Measurements from ENCODE around the gene SCP2.

The SCP2 gene

DNA sequence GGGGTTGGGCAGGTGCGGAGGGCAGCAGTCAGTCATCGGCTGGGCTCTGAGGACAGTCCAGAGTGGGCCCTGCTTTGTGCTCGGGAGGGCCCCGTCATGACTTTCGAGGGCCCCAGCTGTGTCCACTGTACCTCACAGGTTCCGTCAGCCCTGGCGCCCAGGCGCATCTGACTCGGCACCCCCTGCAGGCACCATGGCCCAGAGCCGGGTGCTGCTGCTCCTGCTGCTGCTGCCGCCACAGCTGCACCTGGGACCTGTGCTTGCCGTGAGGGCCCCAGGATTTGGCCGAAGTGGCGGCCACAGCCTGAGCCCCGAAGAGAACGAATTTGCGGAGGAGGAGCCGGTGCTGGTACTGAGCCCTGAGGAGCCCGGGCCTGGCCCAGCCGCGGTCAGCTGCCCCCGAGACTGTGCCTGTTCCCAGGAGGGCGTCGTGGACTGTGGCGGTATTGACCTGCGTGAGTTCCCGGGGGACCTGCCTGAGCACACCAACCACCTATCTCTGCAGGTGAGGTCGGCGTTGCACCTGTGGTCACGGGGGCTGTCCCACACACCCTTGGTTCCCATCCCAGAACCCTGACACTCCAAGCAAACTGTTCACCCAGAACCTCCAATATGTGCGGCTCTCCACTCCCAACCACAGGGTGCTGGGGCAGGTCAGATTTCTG, 142.7 kb downstream of the SCP2 start:
- H3K4me1 ChIP-seq (ENCODE audit: insufficient read depth, low read length), result peaks cover 9% of the 10 kb centered on the region
- no peak overlapping the region for H3K9ac ChIP-seq (ENCODE audit: low read length)
- H3K27ac ChIP-seq (ENCODE audit: low read depth, low read length), result no peak overlapping the region
- H3K4me3 ChIP-seq (ENCODE audit: low read depth in 1 of 2, low read length in 2 of 2), result no peak overlapping the region
- H3K36me3 ChIP-seq (ENCODE audit: insufficient read depth, low read length), result peaks cover 6% of the 10 kb centered on the region
- H3K27me3 ChIP-seq (ENCODE audit: control insufficient read depth in 1 of 2, insufficient read depth in 2 of 2, low read length in 2 of 2), result no peaks in the 10 kb centered on the region
- no peaks in the 10 kb centered on the region for H3K9me3 ChIP-seq (ENCODE audit: low read length)

GRCh38 chr1:53070621-53071020, 143.5 kb downstream of the SCP2 start:
- Histone ChIP-seq H3K4me1 (ENCODE audit: insufficient read depth, low read length) (peaks cover 9% of the 10 kb centered on the region), H3K27ac (ENCODE audit: low read depth, low read length) (no peak overlapping the region), H3K9me3 (ENCODE audit: low read length) (no peaks in the 10 kb centered on the region), H3K4me3 (ENCODE audit: low read depth in 1 of 2, low read length in 2 of 2) (no peak overlapping the region), H3K27me3 (ENCODE audit: control insufficient read depth in 1 of 2, insufficient read depth in 2 of 2, low read length in 2 of 2) (no peaks in the 10 kb centered on the region), H3K9ac (ENCODE audit: low read length) (no peak overlapping the region), H3K36me3 (ENCODE audit: insufficient read depth, low read length) (peaks cover 6% of the 10 kb centered on the region)

- no peak overlapping the region for H3K9ac ChIP-seq (ENCODE audit: low read length)
- no peak overlapping the region for H3K27ac ChIP-seq (ENCODE audit: low read depth, low read length)
- no peaks in the 10 kb centered on the region for H3K9me3 ChIP-seq (ENCODE audit: low read length)
- H3K4me3 ChIP-seq (ENCODE audit: low read depth in 1 of 2, low read length in 2 of 2), result no peak overlapping the region
- H3K27me3 ChIP-seq (ENCODE audit: control insufficient read depth in 1 of 2, insufficient read depth in 2 of 2, low read length in 2 of 2), result no peaks in the 10 kb centered on the region
- peaks cover 6% of the 10 kb centered on the region for H3K36me3 ChIP-seq (ENCODE audit: insufficient read depth, low read length)
- H3K4me1 ChIP-seq (ENCODE audit: insufficient read depth, low read length), result peaks cover 8% of the 10 kb centered on the region
Measured at GRCh38 chr1:53071167-53071865, 144.2 kb downstream of the SCP2 start.

DNA sequence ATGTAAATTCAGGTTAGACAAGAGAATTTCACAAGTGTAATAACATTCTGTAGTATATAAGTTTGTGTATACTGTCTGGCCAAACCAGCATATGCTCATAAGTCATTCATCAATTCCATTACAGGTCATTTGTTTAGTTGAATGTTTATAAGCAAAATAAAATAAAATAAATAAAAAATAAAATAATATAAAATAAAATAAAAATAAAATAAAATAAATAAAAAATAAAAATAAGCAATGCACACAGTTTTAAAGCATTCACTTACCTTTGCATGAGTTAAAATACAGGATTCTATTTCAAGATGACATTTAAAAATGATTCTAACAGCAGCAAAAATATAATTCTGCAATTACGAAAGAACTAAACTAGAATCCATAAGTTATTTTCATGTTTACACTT, 144.8 kb downstream of the SCP2 start:
- Histone ChIP-seq H3K27ac (ENCODE audit: low read depth, low read length) (no peak overlapping the region), H3K27me3 (ENCODE audit: control insufficient read depth in 1 of 2, insufficient read depth in 2 of 2, low read length in 2 of 2) (no peaks in the 10 kb centered on the region), H3K4me1 (ENCODE audit: insufficient read depth, low read length) (peaks cover 2% of the 10 kb centered on the region), H3K9ac (ENCODE audit: low read length) (no peak overlapping the region), H3K9me3 (ENCODE audit: low read length) (no peaks in the 10 kb centered on the region), H3K36me3 (ENCODE audit: insufficient read depth, low read length) (peaks cover 6% of the 10 kb centered on the region), H3K4me3 (ENCODE audit: low read depth in 1 of 2, low read length in 2 of 2) (no peak overlapping the region)

- Histone ChIP-seq H3K4me1 (ENCODE audit: insufficient read depth, low read length) (no peaks in the 10 kb centered on the region), H3K27me3 (ENCODE audit: control insufficient read depth in 1 of 2, insufficient read depth in 2 of 2, low read length in 2 of 2) (no peaks in the 10 kb centered on the region), H3K27ac (ENCODE audit: low read depth, low read length) (no peak overlapping the region), H3K9ac (ENCODE audit: low read length) (no peak overlapping the region), H3K36me3 (ENCODE audit: insufficient read depth, low read length) (peaks cover 14% of the 10 kb centered on the region), H3K9me3 (ENCODE audit: low read length) (no peaks in the 10 kb centered on the region), H3K4me3 (ENCODE audit: low read depth in 1 of 2, low read length in 2 of 2) (no peak overlapping the region)
Measured at GRCh38 chr1:53073287-53073686, 146.2 kb downstream of the SCP2 start.

DNA sequence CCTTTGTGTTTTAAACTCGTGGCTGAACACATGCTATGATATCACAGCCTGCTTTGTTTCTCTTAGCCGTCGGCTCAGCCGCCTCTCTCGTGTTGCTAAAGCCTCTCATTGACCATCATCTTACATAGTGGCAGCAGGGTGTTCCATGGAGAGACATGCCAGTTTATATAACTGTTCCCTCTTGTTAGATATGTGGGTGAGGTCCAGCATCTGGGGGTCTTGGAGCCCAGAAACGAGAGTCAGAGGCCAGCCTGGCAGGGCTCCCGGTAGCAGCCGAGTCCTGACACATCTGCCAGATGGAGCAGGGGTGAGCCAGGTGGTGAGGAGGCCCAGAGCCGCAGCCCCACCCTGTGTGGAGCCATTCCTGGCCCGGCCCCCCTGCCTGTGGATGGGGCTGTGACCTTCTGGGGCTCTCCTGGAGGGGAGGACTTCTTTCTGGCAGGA, 146.8 kb downstream of the SCP2 start:
- Histone ChIP-seq H3K9ac (ENCODE audit: low read length) (no peak overlapping the region), H3K4me3 (ENCODE audit: low read depth in 1 of 2, low read length in 2 of 2) (no peak overlapping the region), H3K9me3 (ENCODE audit: low read length) (no peaks in the 10 kb centered on the region), H3K4me1 (ENCODE audit: insufficient read depth, low read length) (no peaks in the 10 kb centered on the region), H3K27me3 (ENCODE audit: control insufficient read depth in 1 of 2, insufficient read depth in 2 of 2, low read length in 2 of 2) (no peaks in the 10 kb centered on the region), H3K27ac (ENCODE audit: low read depth, low read length) (no peak overlapping the region), H3K36me3 (ENCODE audit: insufficient read depth, low read length) (peaks cover 20% of the 10 kb centered on the region)

DNA sequence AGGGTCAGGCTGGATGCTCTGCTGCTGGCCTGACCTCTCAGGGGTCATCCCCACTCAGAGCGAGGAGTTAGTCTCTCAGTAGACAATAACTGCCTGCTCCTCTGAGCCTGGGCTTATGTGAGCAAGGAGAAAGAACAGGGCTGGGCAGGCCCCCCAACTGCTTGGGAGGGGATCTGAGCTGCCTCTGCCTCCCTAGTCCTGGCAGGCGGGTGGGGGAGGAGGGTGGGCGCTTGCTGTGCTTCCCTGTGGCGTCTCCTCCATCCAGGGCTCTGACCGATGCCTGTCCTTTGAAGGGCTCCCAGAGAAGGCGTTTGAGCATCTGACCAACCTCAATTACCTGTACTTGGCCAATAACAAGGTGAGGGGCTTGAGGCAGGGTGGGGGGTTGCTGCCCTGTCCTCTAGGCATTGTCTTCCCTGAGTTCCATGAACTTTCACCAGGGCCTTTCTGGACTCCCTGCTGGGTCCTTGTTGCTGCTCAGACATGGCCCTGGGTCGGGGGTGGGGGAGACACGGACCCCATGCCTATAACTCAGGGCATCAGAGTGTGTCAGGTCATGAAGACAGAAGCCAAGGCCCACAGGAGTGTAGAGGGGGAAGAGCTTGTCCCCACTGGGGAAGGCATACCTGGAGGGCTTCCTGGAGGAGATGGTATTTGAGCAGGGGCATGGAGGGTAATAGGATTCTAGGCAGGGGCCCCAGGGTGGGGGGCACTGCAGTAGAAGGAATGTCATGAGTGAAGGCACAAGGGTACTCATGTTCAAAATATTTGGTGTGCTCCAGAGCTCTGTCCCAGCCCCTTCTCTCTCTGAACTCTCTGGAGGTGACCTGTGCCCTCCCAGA, 147.5 kb downstream of the SCP2 start:
- H3K9me3 ChIP-seq (ENCODE audit: low read length), result no peaks in the 10 kb centered on the region
- no peak overlapping the region for H3K9ac ChIP-seq (ENCODE audit: low read length)
- peak overlapping the region; percentile 29 for H3K27ac ChIP-seq (ENCODE audit: low read depth, low read length)
- peaks cover 26% of the 10 kb centered on the region for H3K36me3 ChIP-seq (ENCODE audit: insufficient read depth, low read length)
- H3K27me3 ChIP-seq (ENCODE audit: control insufficient read depth in 1 of 2, insufficient read depth in 2 of 2, low read length in 2 of 2), result no peaks in the 10 kb centered on the region
- H3K4me1 ChIP-seq (ENCODE audit: insufficient read depth, low read length), result no peaks in the 10 kb centered on the region
- no peak overlapping the region for H3K4me3 ChIP-seq (ENCODE audit: low read depth in 1 of 2, low read length in 2 of 2)

GRCh38 chr1:53075206-53075605, 148.1 kb downstream of the SCP2 start:
- peaks cover 26% of the 10 kb centered on the region for H3K36me3 ChIP-seq (ENCODE audit: insufficient read depth, low read length)
- no peaks in the 10 kb centered on the region for H3K9me3 ChIP-seq (ENCODE audit: low read length)
- H3K4me1 ChIP-seq (ENCODE audit: insufficient read depth, low read length), result no peaks in the 10 kb centered on the region
- H3K4me3 ChIP-seq (ENCODE audit: low read depth in 1 of 2, low read length in 2 of 2), result no peak overlapping the region
- H3K27me3 ChIP-seq (ENCODE audit: control insufficient read depth in 1 of 2, insufficient read depth in 2 of 2, low read length in 2 of 2), result no peaks in the 10 kb centered on the region
- H3K27ac ChIP-seq (ENCODE audit: low read depth, low read length), result no peak overlapping the region
- H3K9ac ChIP-seq (ENCODE audit: low read length), result no peak overlapping the region

DNA sequence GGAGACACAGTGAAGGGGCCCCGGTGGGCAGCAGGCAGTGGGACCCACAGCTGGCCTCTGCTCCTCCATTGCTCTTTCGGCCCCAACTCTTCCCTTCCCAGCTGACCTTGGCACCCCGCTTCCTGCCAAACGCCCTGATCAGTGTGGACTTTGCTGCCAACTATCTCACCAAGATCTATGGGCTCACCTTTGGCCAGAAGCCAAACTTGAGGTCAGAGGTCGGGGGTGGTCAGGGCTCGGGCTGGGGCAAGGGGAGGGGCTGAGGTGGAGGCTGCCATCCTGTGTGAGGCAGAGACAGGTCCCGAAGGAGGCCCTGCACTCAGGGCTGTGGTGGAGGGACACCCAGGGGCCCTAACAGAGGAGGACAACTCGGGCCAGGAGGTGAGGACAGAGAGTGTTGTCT, 148.7 kb downstream of the SCP2 start:
- Histone ChIP-seq H3K36me3 (ENCODE audit: insufficient read depth, low read length) (peaks cover 28% of the 10 kb centered on the region), H3K9me3 (ENCODE audit: low read length) (no peaks in the 10 kb centered on the region), H3K9ac (ENCODE audit: low read length) (no peak overlapping the region), H3K27me3 (ENCODE audit: control insufficient read depth in 1 of 2, insufficient read depth in 2 of 2, low read length in 2 of 2) (no peaks in the 10 kb centered on the region), H3K27ac (ENCODE audit: low read depth, low read length) (no peak overlapping the region), H3K4me3 (ENCODE audit: low read depth in 1 of 2, low read length in 2 of 2) (no peak overlapping the region), H3K4me1 (ENCODE audit: insufficient read depth, low read length) (no peaks in the 10 kb centered on the region)

DNA sequence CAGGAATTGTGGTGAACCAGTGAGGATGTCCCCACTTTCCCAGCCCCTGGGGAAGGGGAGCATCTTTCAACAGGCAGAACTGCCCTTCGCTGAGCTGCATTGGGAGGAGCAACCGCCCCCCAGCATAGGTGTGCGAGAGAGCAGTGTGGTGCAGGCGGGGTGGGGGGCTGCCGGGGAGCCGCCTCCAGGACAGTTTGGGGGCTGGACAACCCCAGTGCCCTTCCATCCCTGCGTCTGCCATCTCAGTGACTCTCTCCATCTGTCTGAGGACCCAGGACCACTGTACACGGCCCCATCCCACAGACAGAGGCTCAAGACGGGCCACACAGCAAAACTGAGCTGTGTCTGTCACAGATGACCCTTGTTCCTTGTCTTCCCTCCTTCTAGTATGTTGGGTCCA, 149.1 kb downstream of the SCP2 start:
- Histone ChIP-seq H3K27ac (ENCODE audit: low read depth, low read length) (no peak overlapping the region), H3K36me3 (ENCODE audit: insufficient read depth, low read length) (peaks cover 32% of the 10 kb centered on the region), H3K27me3 (ENCODE audit: control insufficient read depth in 1 of 2, insufficient read depth in 2 of 2, low read length in 2 of 2) (no peaks in the 10 kb centered on the region), H3K4me3 (ENCODE audit: low read depth in 1 of 2, low read length in 2 of 2) (no peak overlapping the region), H3K9me3 (ENCODE audit: low read length) (no peaks in the 10 kb centered on the region), H3K9ac (ENCODE audit: low read length) (no peak overlapping the region), H3K4me1 (ENCODE audit: insufficient read depth, low read length) (no peaks in the 10 kb centered on the region)

DNA sequence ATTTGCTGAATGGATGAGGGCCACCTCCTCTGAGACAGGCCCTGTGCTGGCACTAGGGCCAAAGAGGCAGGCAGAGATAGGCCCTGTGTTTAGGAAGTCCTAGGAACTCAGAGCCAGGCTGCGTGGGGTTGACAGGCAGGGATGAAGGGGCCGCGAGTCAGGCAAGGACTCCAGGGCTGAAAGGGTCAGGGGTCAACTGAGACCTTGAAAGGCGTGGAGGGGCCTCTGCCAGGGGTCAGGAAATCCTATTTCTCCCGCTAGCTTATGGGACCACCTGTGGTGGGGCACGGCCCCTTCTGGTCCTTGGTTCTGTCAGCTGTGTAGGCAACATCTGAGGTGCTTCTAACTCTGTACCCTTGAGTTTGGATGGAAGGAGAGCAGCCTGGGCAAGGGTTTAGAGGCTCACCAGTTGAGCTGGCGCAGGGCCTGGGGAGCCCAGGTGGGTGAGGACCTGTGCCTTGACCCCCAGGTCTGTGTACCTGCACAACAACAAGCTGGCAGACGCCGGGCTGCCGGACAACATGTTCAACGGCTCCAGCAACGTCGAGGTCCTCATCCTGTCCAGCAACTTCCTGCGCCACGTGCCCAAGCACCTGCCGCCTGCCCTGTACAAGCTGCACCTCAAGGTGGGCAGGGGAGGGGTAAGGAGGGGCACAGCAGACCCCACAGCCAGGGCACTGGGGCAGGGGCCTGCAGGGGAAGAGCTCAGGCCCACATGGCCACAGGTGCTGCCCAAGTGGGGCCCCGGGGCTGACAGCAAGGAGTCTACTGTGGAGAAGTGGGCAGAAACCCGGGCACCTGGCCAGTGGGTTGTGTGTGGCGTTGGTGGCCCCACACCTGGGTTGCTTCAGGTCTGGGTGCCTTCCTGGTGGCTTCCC, 149.9 kb downstream of the SCP2 start:
- H3K4me1 ChIP-seq (ENCODE audit: insufficient read depth, low read length), result no peaks in the 10 kb centered on the region
- H3K27me3 ChIP-seq (ENCODE audit: control insufficient read depth in 1 of 2, insufficient read depth in 2 of 2, low read length in 2 of 2), result no peaks in the 10 kb centered on the region
- peaks cover 40% of the 10 kb centered on the region for H3K36me3 ChIP-seq (ENCODE audit: insufficient read depth, low read length)
- H3K9me3 ChIP-seq (ENCODE audit: low read length), result no peaks in the 10 kb centered on the region
- H3K4me3 ChIP-seq (ENCODE audit: low read depth in 1 of 2, low read length in 2 of 2), result no peak overlapping the region
- H3K9ac ChIP-seq (ENCODE audit: low read length), result no peak overlapping the region
- H3K27ac ChIP-seq (ENCODE audit: low read depth, low read length), result no peak overlapping the region
